ENCODE results near the gene HTR3C. TPM values are rescaled to one million over a fixed set of nuclear protein-coding genes. Genes with fewer than 3 reads are reported as not detected.
"Not testable (repeated sequence)": the region's sequence is repeated elsewhere in the genome, so short reads cannot be mapped to it uniquely, and the experiment has no call there.

Gene HTR3C, protein sequence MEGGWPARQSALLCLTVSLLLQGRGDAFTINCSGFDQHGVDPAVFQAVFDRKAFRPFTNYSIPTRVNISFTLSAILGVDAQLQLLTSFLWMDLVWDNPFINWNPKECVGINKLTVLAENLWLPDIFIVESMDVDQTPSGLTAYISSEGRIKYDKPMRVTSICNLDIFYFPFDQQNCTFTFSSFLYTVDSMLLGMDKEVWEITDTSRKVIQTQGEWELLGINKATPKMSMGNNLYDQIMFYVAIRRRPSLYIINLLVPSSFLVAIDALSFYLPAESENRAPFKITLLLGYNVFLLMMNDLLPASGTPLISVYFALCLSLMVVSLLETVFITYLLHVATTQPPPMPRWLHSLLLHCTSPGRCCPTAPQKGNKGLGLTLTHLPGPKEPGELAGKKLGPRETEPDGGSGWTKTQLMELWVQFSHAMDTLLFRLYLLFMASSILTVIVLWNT
- total RNA-seq: under 1 TPM in 1 of 2 donors, not detected in 1; 0.31 TPM
- not detected for polyA plus RNA-seq (ENCODE audit: insufficient read depth, low read depth, low replicate concordance)
- long read RNA-seq, donor 1: 0 reads
- long read RNA-seq, donor 2: 0 reads

DNA sequence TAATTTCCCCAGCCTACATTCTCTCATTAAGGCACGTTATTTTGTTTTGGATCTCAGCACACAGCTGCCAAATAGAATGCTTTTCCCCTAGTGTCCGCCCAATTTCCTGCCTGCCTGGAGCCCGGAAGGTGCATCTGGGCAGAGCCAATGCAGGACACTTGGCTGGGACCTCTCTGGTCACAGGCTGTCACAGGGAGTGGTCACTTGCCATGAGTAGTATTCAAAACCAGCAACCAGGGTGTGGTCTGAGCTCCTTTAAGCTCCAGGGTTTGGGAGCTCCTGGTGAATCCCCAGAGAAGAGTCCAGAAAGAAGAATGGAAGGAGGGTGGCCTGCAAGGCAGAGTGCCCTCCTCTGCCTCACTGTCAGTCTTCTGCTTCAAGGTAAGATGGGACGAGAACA lies at the start of gene HTR3C:
Gene HTR3C, plus strand, starts transcription at position 281 of the 400 bp plus-strand sequence. Its CDS starts 34 bp downstream, at position 315.
- Histone ChIP-seq H3K9me3 (no peaks in the 10 kb centered on the region), H3K36me3 (ENCODE audit: low read depth, missing control alignments) (no peaks in the 10 kb centered on the region), H3K27ac (no peak within 1 kb of the TSS), H3K27me3 (no peaks in the 10 kb centered on the region), H3K4me3 (no peak within 1 kb of the TSS), H3K4me1 (no peaks in the 10 kb centered on the region)
- intact Hi-C loops (cut with DNase I; ENCODE audit: low total_unique reads): no loop called here
- DNase-seq: no peak
- TF ChIP-seq POLR2A (IDR thresholded peaks at IDR 0.05) (no peak), CTCF (IDR thresholded peaks at IDR 0.05) (no peak)
- WGBS, 2 donors: 66 to 87% methylated on average over 4 of the region's 4 CpGs

DNA sequence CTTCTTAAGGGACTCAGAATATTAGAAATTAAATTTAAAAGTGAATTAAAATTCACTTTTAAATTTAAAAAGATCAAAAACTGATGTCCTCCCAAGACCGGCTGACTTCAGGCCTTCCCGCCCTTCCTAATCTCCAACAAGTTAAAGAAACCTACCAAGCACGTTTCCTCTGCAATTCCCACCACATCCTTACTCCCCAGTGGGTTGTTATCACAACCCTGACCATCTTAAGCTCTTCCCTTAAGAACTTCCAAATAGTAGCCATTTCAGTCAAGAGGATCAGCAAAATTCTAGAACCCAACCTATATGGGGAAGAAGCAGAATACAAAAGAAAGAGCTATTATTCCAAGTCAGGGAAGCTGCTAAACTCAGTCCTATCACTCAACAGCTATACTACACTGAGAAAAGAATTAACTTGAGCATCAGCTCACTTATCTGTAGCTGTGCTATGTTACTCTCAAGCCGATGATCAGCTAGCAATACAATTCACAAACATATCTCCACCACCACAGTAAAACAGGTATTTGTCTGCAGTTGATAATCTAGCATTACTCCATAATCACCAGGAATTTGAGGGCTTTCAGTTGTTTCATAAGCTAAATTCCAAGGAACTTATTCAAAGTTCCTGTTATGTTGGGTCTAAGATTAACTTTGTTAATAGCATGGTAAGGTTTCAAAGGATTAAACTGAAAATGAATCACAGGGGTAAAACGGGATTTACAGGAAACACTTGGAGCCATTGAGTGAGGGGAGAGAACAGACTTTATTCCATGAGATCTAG lies 49.5 kb upstream of the HTR3C start:
- TF ChIP-seq CTCF (IDR thresholded peaks at IDR 0.05) (no peak), POLR2A (IDR thresholded peaks at IDR 0.05) (no peak)
- H3K27ac ChIP-seq: no peak overlapping the region
- no peaks in the 10 kb centered on the region for H3K4me1 ChIP-seq
- DNase-seq: no peak
- H3K4me3 ChIP-seq: no peak overlapping the region
- H3K9me3 ChIP-seq: no peaks in the 10 kb centered on the region
- H3K27me3 ChIP-seq: no peaks in the 10 kb centered on the region
- intact Hi-C loops (cut with DNase I; ENCODE audit: low total_unique reads): no loop called here
- 77 to 82% methylated on average over 5 of the region's 5 CpGs for WGBS, 2 donors
- no peaks in the 10 kb centered on the region for H3K36me3 ChIP-seq (ENCODE audit: low read depth, missing control alignments)

GRCh38 chr3:184004476-184004875 lies 48.4 kb upstream of the HTR3C start:
- H3K9me3 ChIP-seq: no peaks in the 10 kb centered on the region
- DNase-seq: no peak
- H3K27me3 ChIP-seq: no peaks in the 10 kb centered on the region
- intact Hi-C loops (cut with DNase I; ENCODE audit: low total_unique reads): no loop called here
- H3K36me3 ChIP-seq (ENCODE audit: low read depth, missing control alignments): no peaks in the 10 kb centered on the region
- no peak overlapping the region for H3K27ac ChIP-seq
- no peaks in the 10 kb centered on the region for H3K4me1 ChIP-seq
- TF ChIP-seq CTCF (IDR thresholded peaks at IDR 0.05) (no peak), POLR2A (IDR thresholded peaks at IDR 0.05) (no peak)
- WGBS, 2 donors: 69 to 80% methylated on average over 2 of the region's 2 CpGs
- H3K4me3 ChIP-seq: no peak overlapping the region

DNA sequence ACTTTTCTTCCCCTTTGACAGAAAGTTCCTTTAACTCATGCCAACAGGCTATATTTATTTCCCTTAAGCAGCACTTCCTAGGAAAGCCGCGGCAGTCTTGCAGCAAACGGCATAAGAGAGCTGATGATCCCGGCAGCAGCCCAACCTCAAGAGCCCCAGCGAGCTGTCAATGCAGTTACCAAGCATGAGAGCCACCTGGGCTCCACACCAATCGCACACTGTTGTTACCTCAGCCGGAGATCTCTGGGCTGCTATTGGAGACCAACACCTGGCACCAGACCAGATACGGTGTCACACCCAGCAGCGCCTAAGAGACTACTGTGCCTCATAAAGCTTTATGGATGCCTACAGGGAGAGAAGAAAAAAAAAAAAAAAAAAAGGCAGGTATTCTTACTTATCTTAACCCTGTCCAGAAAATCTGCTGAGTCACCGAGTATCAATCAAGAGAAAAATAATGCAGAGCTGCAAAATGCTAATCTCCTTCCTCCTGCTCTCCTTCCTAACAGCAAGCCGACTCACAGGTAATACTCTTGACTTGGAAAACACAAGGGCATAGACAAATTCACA lies 46.8 kb upstream of the HTR3C start:
- H3K27ac ChIP-seq: no peak overlapping the region

DNA sequence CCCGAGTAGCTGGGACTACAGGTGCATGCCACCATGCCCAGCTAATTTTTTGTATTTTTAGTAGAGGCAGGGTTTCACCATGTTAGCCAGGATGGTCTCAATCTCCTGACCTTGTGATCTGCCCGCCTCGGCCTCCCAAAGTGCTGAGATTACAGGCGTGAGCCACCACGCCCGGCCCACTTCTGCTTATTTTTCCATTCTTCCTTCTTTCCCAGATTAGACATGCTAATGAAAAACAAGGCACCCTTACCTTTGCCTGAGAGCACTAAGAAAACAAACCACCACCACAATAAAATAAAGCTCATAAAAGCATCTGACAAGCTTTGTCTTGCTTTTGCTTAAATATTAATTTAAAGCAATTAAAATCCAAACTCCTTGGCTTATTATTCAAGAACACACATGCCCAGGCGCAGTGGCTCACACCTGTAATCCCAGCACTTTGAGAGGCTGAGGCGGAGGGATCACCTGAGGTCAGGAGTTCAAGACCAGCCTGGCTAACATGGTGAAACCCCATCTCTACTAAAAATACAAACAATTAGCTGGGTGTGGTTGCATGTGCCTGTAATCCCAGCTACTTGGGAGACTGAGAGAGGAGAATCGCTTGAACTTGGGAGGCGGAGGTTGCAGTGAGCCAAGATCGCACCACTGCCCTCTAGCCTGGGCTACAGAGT lies 45.6 kb upstream of the HTR3C start:
- H3K27ac ChIP-seq; H3K4me3 ChIP-seq; H3K4me1 ChIP-seq; DNase-seq; intact Hi-C loops (cut with DNase I; ENCODE audit: low total_unique reads); H3K27me3 ChIP-seq; H3K36me3 ChIP-seq (ENCODE audit: low read depth, missing control alignments); H3K9me3 ChIP-seq: not testable (repeated sequence)
- WGBS, 2 donors: 89 to 95% methylated on average over 11 of the region's 11 CpGs

More for the DNA sequence above, 46.8 kb upstream of the HTR3C start:
- intact Hi-C loops (cut with DNase I; ENCODE audit: low total_unique reads): no loop called here
- Histone ChIP-seq H3K4me3 (no peak overlapping the region), H3K9me3 (no peaks in the 10 kb centered on the region), H3K36me3 (ENCODE audit: low read depth, missing control alignments) (no peaks in the 10 kb centered on the region), H3K4me1 (no peaks in the 10 kb centered on the region), H3K27me3 (no peaks in the 10 kb centered on the region)
- WGBS, 2 donors: 59 to 66% methylated on average over 11 of the region's 11 CpGs
- peak; percentile 22 for DNase-seq
- TF ChIP-seq CTCF (IDR thresholded peaks at IDR 0.05) (no peak), POLR2A (IDR thresholded peaks at IDR 0.05) (no peak)
